PC-9 (cell line): ENCODE data around the gene CCR5AS.
"Not testable (repeated sequence)": the region's sequence is repeated elsewhere in the genome, so short reads cannot be mapped to it uniquely, and the experiment has no call there.

Experiments
- BruUV-seq: library from RNA; stranded (reverse); fragments of 400-500 nt; replicated peaks from 2 replicates; lab custom pipeline; 2021; lab: Mats Ljungman, UMichigan
- CTCF ChIA-PET: fragments of 300-600 bp; sonication (Branson Sonifier 250); formaldehyde crosslinking; loops from one replicate; lab custom pipeline; 2022; ENCODE audit warnings: antibody characterized with exemption; lab: Charles Lee
- POLR2A ChIA-PET: fragments of 300-600 bp; sonication (Branson Sonifier 250); formaldehyde crosslinking; loops from one replicate; lab custom pipeline; 2022; ENCODE audit warnings: antibody characterized with exemption; ENCODE audit not compliant: unreplicated experiment; lab: Charles Lee
- DNase-seq, 2 experiments: peaks; one replicate each; pipeline versions ENCODE4 v3.0.0 to v3.0.0-alpha.2; 2015 to 2022; ENCODE audit warnings: mixed read lengths in 1 of 2
- H2AFZ ChIP-seq: fragments of 200-600 bp; sonication (generic); 2 replicates; pipeline ENCODE4 v1.8.1; 2017; ENCODE audit warnings: antibody characterized with exemption
- H3F3A ChIP-seq: fragments of 200-600 bp; sonication (generic); 2 replicates; pipeline ENCODE4 v1.8.1; 2017; ENCODE audit warnings: antibody characterized with exemption, mild to moderate bottlenecking, low read depth; ENCODE audit not compliant: insufficient read depth
- H3K27ac ChIP-seq: fragments of 200-600 bp; sonication (generic); 2 replicates; pipeline ENCODE4 v1.6.1; 2016; ENCODE audit warnings: mixed run types
- H3K27me3 ChIP-seq: fragments of 200-600 bp; sonication (generic); 2 replicates; pipeline ENCODE4 v1.6.1; 2016; ENCODE audit warnings: low read depth, mixed run types; ENCODE audit not compliant: insufficient read depth
- H3K36me3 ChIP-seq: fragments of 200-600 bp; sonication (generic); 2 replicates; pipeline ENCODE4 v1.6.1; 2016; ENCODE audit warnings: low read depth, mixed run types
- H3K4me1 ChIP-seq: fragments of 200-600 bp; sonication (generic); replicated peaks from 2 replicates; pipeline ENCODE4 v1.6.1; 2016; ENCODE audit warnings: mixed run types; ENCODE audit not compliant: insufficient read depth
- H3K4me2 ChIP-seq: fragments of 200-600 bp; sonication (generic); 2 replicates; pipeline ENCODE4 v1.6.1; 2017; ENCODE audit warnings: mixed run types
- H3K4me3 ChIP-seq: fragments of 200-600 bp; sonication (generic); 2 replicates; pipeline ENCODE4 v1.6.1; 2016; ENCODE audit warnings: mixed run types
- H3K79me2 ChIP-seq: fragments of 200-600 bp; sonication (generic); 2 replicates; pipeline ENCODE4 v1.6.1; 2017; ENCODE audit warnings: low read depth, mixed run types
- H3K9me2 ChIP-seq: fragments of 200-600 bp; sonication (generic); 2 replicates; pipeline ENCODE4 v1.8.1; 2017; ENCODE audit warnings: mild to moderate bottlenecking; ENCODE audit not compliant: insufficient read depth
- H3K9me3 ChIP-seq: fragments of 200-600 bp; sonication (generic); 2 replicates; pipeline ENCODE4 v1.8.1; 2016; ENCODE audit warnings: low read depth; ENCODE audit not compliant: insufficient read depth
- H4K20me1 ChIP-seq: fragments of 200-600 bp; sonication (generic); 2 replicates; pipeline ENCODE4 v1.8.1; 2017; ENCODE audit not compliant: insufficient read depth
- CTCF ChIP-seq: fragments of 200-600 bp; sonication (generic); conservative IDR thresholded peaks from 2 replicates; pipeline ENCODE4 v1.6.1; 2017; ENCODE audit warnings: mixed run types, antibody characterized with exemption, mild to moderate bottlenecking, moderate library complexity
- EZH2 ChIP-seq: fragments of 200-600 bp; sonication (generic); IDR thresholded peaks from 2 replicates; pipeline ENCODE4 v1.8.0; 2017; ENCODE audit warnings: antibody characterized with exemption, low read depth
- intact Hi-C: fragments of 100-400 bp; cut with micrococcal nuclease; formaldehyde crosslinking; loops from one replicate; pipeline ENCODE4 v1.10.0; 2022; ENCODE audit not compliant: unreplicated experiment

The CCR5AS gene

GRCh38 chr3:46427404-46427803 lies 20.5 kb upstream of the CCR5AS start:
- ChIA-PET POLR2A (interaction anchor here (0.6 kb wide), 1 partner anchor 1335 kb away, joined by 3 read pairs; no protein-coding TSS in a partner anchor), CTCF (interaction anchor here (0.6 to 1.5 kb wide), 3 partner anchors 43 to 374 kb away, joined by 3 to 4 read pairs (median 4); no protein-coding TSS in a partner anchor)
- intact Hi-C loops, H3K9me2 ChIP-seq, BruUV-seq, H4K20me1 ChIP-seq, H2AFZ ChIP-seq, DNase-seq, H3K9me3 ChIP-seq, H3K27me3 ChIP-seq: not testable (repeated sequence)
- peak overlapping the region; percentile 90 for H3K27ac ChIP-seq
- peaks cover 83% of the 10 kb centered on the region for H3K4me1 ChIP-seq
- peak; percentile 48 for TF ChIP-seq CTCF
- peaks cover 12% of the 10 kb centered on the region; the same call in 1 of the 2 replicates for H3K36me3 ChIP-seq
- H3K4me3 ChIP-seq: peak overlapping the region; percentile 56; the same call in 1 of the 2 replicates
- H3K4me2 ChIP-seq: peak overlapping the region; percentile 74
- peaks cover 57% of the 10 kb centered on the region for H3F3A ChIP-seq
- H3K79me2 ChIP-seq: peaks cover 14% of the 10 kb centered on the region

- CTCF ChIA-PET: interaction anchor here (1.1 to 1.5 kb wide), 2 partner anchors 42 to 48 kb away, joined by 3 to 4 read pairs; no protein-coding TSS in a partner anchor
- H3K36me3 ChIP-seq, intact Hi-C loops, H4K20me1 ChIP-seq, POLR2A ChIA-PET, H3K27me3 ChIP-seq, H3K9me2 ChIP-seq, BruUV-seq, H3K9me3 ChIP-seq, H2AFZ ChIP-seq: not testable (repeated sequence)
- DNase-seq: peak; percentile 53 to 82
- peak overlapping the region; percentile 71 for H3K27ac ChIP-seq
- H3K4me3 ChIP-seq: peak overlapping the region; percentile 56
- peaks cover 50% of the 10 kb centered on the region for H3F3A ChIP-seq
- peaks cover 17% of the 10 kb centered on the region for H3K79me2 ChIP-seq
- H3K4me1 ChIP-seq: peaks cover 79% of the 10 kb centered on the region
- peak overlapping the region; percentile 74 for H3K4me2 ChIP-seq
Observed at GRCh38 chr3:46426476-46426875, 19.6 kb upstream of the CCR5AS start.

GRCh38 chr3:46423588-46423987 lies 16.7 kb upstream of the CCR5AS start:
- CTCF ChIA-PET: no interaction called here
- intact Hi-C loops: no loop called here
- DNase-seq: peak; percentile 48 to 70
- Histone ChIP-seq H2AFZ (no peak overlapping the region), H3K4me2 (peak overlapping the region; percentile 54), H3K27me3 (no peaks in the 10 kb centered on the region), H4K20me1 (no peaks in the 10 kb centered on the region), H3K36me3 (no peaks in the 10 kb centered on the region), H3K9me2 (no peaks in the 10 kb centered on the region), H3K4me1 (peaks cover 60% of the 10 kb centered on the region), H3F3A (peaks cover 35% of the 10 kb centered on the region), H3K4me3 (no peak overlapping the region), H3K79me2 (peaks cover 7% of the 10 kb centered on the region; the same call in 1 of the 2 replicates), H3K9me3 (no peaks in the 10 kb centered on the region), H3K27ac (peak overlapping the region; percentile 71)
- POLR2A ChIA-PET: no interaction called here
- no TSS peak for BruUV-seq
- no peak for TF ChIP-seq EZH2
- TF ChIP-seq CTCF: no peak

GRCh38 chr3:46422617-46423016 lies 15.8 kb upstream of the CCR5AS start:
- TF ChIP-seq CTCF: no peak
- no peak for TF ChIP-seq EZH2
- POLR2A ChIA-PET: no interaction called here
- peak; percentile 79 to 88 for DNase-seq

More at GRCh38 chr3:46422617-46423016, 15.8 kb upstream of the CCR5AS start:
- Histone ChIP-seq H3K4me1 (peaks cover 50% of the 10 kb centered on the region), H3K36me3 (no peaks in the 10 kb centered on the region), H3K4me2 (peak overlapping the region; percentile 54), H3K27me3 (no peaks in the 10 kb centered on the region), H3F3A (peaks cover 25% of the 10 kb centered on the region), H3K79me2 (peaks cover 3% of the 10 kb centered on the region; the same call in 1 of the 2 replicates), H4K20me1 (no peaks in the 10 kb centered on the region), H3K9me2 (no peaks in the 10 kb centered on the region), H3K9me3 (no peaks in the 10 kb centered on the region), H2AFZ (no peak overlapping the region), H3K27ac (peak overlapping the region; percentile 71), H3K4me3 (peak overlapping the region; percentile 8; the same call in 1 of the 2 replicates)
- intact Hi-C loops: no loop called here
- BruUV-seq: no TSS peak
- CTCF ChIA-PET: no interaction called here
